ENCODE data around the gene TMSB4Y.

The TMSB4Y gene

DNA sequence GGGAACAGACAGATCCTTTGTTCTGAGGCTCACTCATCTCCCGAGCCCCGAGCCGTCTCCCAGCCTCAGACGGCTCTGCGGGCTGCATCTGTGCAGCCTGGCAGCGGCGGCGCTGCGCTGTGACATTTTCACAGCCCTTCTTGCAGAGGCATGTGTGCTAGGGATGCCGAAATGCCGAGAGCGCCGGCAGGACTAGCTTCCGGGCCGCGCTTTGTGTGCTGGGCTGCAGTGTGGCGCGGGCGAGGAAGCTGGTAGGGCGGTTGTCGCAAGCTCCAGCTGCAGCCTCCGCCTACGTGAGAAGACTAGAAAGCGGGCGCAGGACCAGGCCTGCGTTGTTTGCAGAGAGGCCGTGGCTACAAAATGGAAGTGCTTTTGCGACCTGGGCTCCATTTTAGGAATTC is at the start of gene TMSB4Y:
TSS of gene TMSB4Y (plus strand) at position 332 of the 401 bp plus-strand sequence.
- DNase-seq (ENCODE audit: extremely low read depth, insufficient read length), result no peak
- TF ChIP-seq, protein P1, sequence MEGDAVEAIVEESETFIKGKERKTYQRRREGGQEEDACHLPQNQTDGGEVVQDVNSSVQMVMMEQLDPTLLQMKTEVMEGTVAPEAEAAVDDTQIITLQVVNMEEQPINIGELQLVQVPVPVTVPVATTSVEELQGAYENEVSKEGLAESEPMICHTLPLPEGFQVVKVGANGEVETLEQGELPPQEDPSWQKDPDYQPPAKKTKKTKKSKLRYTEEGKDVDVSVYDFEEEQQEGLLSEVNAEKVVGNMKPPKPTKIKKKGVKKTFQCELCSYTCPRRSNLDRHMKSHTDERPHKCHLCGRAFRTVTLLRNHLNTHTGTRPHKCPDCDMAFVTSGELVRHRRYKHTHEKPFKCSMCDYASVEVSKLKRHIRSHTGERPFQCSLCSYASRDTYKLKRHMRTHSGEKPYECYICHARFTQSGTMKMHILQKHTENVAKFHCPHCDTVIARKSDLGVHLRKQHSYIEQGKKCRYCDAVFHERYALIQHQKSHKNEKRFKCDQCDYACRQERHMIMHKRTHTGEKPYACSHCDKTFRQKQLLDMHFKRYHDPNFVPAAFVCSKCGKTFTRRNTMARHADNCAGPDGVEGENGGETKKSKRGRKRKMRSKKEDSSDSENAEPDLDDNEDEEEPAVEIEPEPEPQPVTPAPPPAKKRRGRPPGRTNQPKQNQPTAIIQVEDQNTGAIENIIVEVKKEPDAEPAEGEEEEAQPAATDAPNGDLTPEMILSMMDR (IDR thresholded peaks at IDR 0.05; ENCODE audit: insufficient read depth, low read length, poor library complexity, severe bottlenecking), result no peak
- Histone ChIP-seq H3K4me3 (replicated peaks; ENCODE audit: low read depth, low read length) (no peak within 1 kb of the TSS), H3K36me3 (ENCODE audit: control insufficient read depth, insufficient read depth, low read length) (no peaks in the 10 kb centered on the region), H3K27me3 (replicated peaks; ENCODE audit: control insufficient read depth, insufficient read depth, low read length) (no peaks in the 10 kb centered on the region)

DNA sequence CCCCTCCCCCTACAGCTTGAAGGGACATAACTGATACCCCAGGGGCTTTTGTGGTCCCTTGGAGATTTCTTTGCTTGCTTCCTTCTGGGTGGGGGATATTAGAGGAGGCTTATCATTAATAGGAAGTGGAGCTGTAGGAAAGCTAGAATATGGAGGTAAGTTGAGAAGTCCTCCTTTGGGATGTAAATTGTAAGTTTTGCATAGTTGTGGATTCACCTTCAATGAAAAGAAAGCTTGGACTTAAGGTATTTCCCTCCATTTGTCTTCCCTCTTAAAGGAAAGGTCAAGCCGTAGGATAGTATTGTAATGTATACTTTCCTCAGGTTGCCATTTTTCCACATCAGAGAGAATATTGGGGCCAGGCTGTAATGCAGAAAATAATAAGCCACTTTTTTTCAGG is 39.5 kb upstream of the TMSB4Y start:
- Histone ChIP-seq H3K36me3 (ENCODE audit: control insufficient read depth, insufficient read depth, low read length) (no peaks in the 10 kb centered on the region), H3K27me3 (replicated peaks; ENCODE audit: control insufficient read depth, insufficient read depth, low read length) (no peaks in the 10 kb centered on the region), H3K4me3 (replicated peaks; ENCODE audit: low read depth, low read length) (no peak overlapping the region)
- TF ChIP-seq, protein P1 (IDR thresholded peaks at IDR 0.05; ENCODE audit: insufficient read depth, low read length, poor library complexity, severe bottlenecking), result no peak
- no peak for DNase-seq (ENCODE audit: extremely low read depth, insufficient read length)

DNA sequence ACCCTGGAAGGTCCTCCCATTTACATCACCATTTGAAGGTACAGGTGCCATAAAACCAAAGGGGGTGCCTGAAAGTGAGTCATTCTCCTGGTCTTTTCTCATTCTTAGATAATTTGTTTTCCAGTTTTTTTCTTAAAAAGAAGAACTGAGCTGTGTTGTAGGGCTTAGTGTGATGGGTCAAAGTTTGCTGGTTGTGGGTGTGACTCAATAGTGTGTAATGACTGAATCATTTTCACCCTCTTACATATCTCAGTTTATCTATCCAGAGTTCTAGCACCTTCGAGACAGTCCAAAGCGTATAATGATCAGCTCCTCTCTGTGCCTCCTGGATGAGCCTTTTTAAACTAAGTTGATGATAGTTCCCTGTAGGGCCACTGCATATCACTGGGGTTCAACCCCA is 32.6 kb upstream of the TMSB4Y start:
- no peaks in the 10 kb centered on the region for H3K36me3 ChIP-seq (ENCODE audit: control insufficient read depth, insufficient read depth, low read length)
- no peaks in the 10 kb centered on the region for H3K27me3 ChIP-seq (replicated peaks; ENCODE audit: control insufficient read depth, insufficient read depth, low read length)
- TF ChIP-seq, protein P1 (IDR thresholded peaks at IDR 0.05; ENCODE audit: insufficient read depth, low read length, poor library complexity, severe bottlenecking), result no peak
- DNase-seq (ENCODE audit: extremely low read depth, insufficient read length), result no peak
- H3K4me3 ChIP-seq (replicated peaks; ENCODE audit: low read depth, low read length), result no peak overlapping the region

DNA sequence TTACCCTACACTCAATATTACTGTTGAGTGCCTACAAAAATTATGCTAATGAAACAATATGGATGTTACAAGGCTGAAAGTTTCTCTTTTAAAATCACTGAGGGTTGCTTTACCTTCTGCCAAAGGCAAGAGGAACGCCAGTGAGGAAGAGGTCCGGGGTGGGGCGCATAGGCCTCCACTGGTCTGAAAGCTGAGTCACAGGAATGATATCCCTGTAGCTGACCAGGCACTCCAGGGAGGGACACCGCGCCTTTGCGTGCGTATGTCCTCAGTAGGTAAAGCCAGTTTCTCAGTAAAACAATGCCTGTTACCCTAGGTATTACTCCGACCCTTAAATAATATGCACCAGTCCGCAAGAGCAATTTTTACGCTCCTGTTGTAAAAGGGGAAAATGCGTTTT is 1.4 kb upstream of the TMSB4Y start:
- TF ChIP-seq, protein P1 (IDR thresholded peaks at IDR 0.05; ENCODE audit: insufficient read depth, low read length, poor library complexity, severe bottlenecking), result no peak
- DNase-seq (ENCODE audit: extremely low read depth, insufficient read length), result no peak
- H3K36me3 ChIP-seq (ENCODE audit: control insufficient read depth, insufficient read depth, low read length), result no peaks in the 10 kb centered on the region
- H3K4me3 ChIP-seq (replicated peaks; ENCODE audit: low read depth, low read length), result no peak overlapping the region
- H3K27me3 ChIP-seq (replicated peaks; ENCODE audit: control insufficient read depth, insufficient read depth, low read length), result no peaks in the 10 kb centered on the region

DNA sequence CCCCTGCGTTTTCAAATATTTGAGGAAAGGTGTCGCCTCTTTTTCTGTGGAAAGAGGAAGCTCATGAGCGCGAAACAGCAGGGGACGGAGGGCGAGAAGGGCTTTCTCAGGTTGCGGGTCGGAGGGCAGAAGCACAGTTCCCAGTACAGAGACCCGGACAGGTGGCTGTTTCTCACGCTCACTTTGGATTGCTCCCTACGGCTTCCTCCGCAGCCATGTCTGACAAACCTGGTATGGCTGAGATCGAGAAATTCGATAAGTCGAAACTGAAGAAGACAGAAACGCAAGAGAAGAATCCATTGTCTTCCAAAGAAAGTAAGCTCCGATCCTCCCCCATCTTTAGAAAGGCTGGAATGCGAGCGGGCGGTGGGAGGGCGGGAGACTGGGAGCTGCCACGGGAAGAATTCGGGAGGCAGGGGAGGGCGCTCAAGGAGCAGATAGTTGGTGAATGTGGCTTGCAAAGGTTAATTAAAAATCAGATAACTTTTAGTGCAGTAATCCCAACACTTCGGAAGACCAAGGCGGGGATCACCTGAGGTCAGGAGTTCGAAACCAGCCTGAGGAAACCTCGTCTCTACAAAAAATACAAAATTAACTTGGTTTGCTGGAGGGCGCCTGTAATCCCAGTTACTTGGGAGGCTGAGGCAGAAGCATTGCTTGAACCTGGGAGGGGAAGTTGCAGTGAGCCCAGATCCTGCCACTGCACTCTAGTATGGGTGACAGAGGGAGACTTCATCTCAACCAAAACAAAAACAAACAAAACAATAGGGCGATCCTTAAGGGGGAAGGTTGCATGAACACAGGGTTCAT is 627 bp downstream of the TMSB4Y start:
- Histone ChIP-seq H3K27me3 (replicated peaks; ENCODE audit: control insufficient read depth, insufficient read depth, low read length) (no peaks in the 10 kb centered on the region), H3K4me3 (replicated peaks; ENCODE audit: low read depth, low read length) (no peak overlapping the region), H3K36me3 (ENCODE audit: control insufficient read depth, insufficient read depth, low read length) (no peaks in the 10 kb centered on the region)
- TF ChIP-seq, protein P1 (IDR thresholded peaks at IDR 0.05; ENCODE audit: insufficient read depth, low read length, poor library complexity, severe bottlenecking), result no peak
- no peak for DNase-seq (ENCODE audit: extremely low read depth, insufficient read length)

All from GM06990 (cell line).